Hepatocyte (in vitro differentiated cells): ENCODE measurements around the gene ITGAE. TPM values are rescaled to one million over a fixed set of nuclear protein-coding genes. Genes with fewer than 3 reads are reported as not detected.
A peak's percentile ranks its signal among the peaks of the same experiment; 100 is the strongest.
"Not testable (repeated sequence)": the region's sequence is repeated elsewhere in the genome, so short reads cannot be mapped to it uniquely, and the experiment has no call there.

Experiments
- DNase-seq: peaks from one replicate; pipeline ENCODE4 v3.0.0-alpha.2; 2016; ENCODE audit warnings: low spot score
- H2AFZ ChIP-seq: fragments of 200-600 bp; sonication (generic); 2 replicates; pipeline ENCODE4 v1.6.0; 2016; ENCODE audit warnings: antibody characterized with exemption, mild to moderate bottlenecking
- H3K27ac ChIP-seq: fragments of 200-600 bp; sonication (generic); 2 replicates; pipeline ENCODE4 v1.5.1; 2016; ENCODE audit warnings: mild to moderate bottlenecking
- H3K27me3 ChIP-seq: fragments of 200-600 bp; sonication (generic); 2 replicates; pipeline ENCODE4 v1.6.1; 2016
- H3K36me3 ChIP-seq: fragments of 200-600 bp; sonication (generic); replicated peaks from 2 replicates; pipeline ENCODE4 v1.5.1; 2016; ENCODE audit warnings: low read depth; ENCODE audit not compliant: insufficient read depth
- H3K4me1 ChIP-seq: fragments of 200-600 bp; sonication (generic); 2 replicates; pipeline ENCODE4 v1.5.1; 2016; ENCODE audit warnings: mild to moderate bottlenecking, moderate library complexity; ENCODE audit not compliant: insufficient read depth
- H3K4me2 ChIP-seq: fragments of 200-600 bp; sonication (generic); 2 replicates; pipeline ENCODE4 v1.6.0; 2016
- H3K4me3 ChIP-seq: fragments of 200-600 bp; sonication (generic); 2 replicates; pipeline ENCODE4 v1.5.1; 2016; ENCODE audit warnings: mild to moderate bottlenecking
- H3K79me2 ChIP-seq: fragments of 200-600 bp; sonication (generic); 2 replicates; pipeline ENCODE4 v1.6.0; 2017; ENCODE audit warnings: mild to moderate bottlenecking
- H3K9me2 ChIP-seq: fragments of 200-600 bp; sonication (generic); replicated peaks from 2 replicates; pipeline ENCODE4 v1.6.0; 2017; ENCODE audit warnings: mild to moderate bottlenecking; ENCODE audit not compliant: insufficient read depth
- H3K9me3 ChIP-seq: fragments of 200-600 bp; sonication (generic); 2 replicates; pipeline ENCODE4 v1.5.1; 2016; ENCODE audit warnings: low read depth, mild to moderate bottlenecking
- H4K20me1 ChIP-seq: fragments of 200-600 bp; sonication (generic); 2 replicates; pipeline ENCODE4 v1.6.0; 2016; ENCODE audit warnings: mild to moderate bottlenecking; ENCODE audit not compliant: insufficient read depth, poor library complexity, severe bottlenecking
- EZH2 ChIP-seq: fragments of 200-600 bp; sonication (generic); IDR thresholded peaks from 2 replicates; pipeline ENCODE4 v1.6.1; 2016; ENCODE audit warnings: antibody characterized with exemption, mild to moderate bottlenecking, borderline replicate concordance
- EZH2phosphoT487 ChIP-seq: fragments of 200-600 bp; sonication (generic); IDR thresholded peaks from one replicate; pipeline ENCODE4 v1.6.1; 2018; ENCODE audit warnings: antibody characterized with exemption, mild to moderate bottlenecking, low read depth, moderate library complexity; ENCODE audit not compliant: unreplicated experiment, severe bottlenecking
- WGBS: methylation state at CpG from one replicate; pipeline ENCODE4 v1.1.6; 2016; ENCODE audit warnings: low lambda C conversion rate; ENCODE audit errors: missing lambda C conversion rate; 5-methylcytosine and 5-hydroxymethylcytosine counted together
- polyA plus RNA-seq: library from polyadenylated mRNA; unstranded; fragments of >200 nt; fragmentation: Nextera tagmentation; extraction: Ambion mirVana; gene quantifications from 2 replicates; pipeline ENCODE4 v1.2.1, GENCODE V29; 2016
- total RNA-seq: library from RNA; depleted of rRNA; stranded (reverse); fragments of >200 nt; gene quantifications from 2 replicates; pipeline ENCODE4 v1.2.3, GENCODE V29; 2014
- TF ChIP-seq, protein P1 (sequence below): fragments of 200-600 bp; sonication (generic); IDR thresholded peaks from 2 replicates; pipeline ENCODE4 v1.5.1; 2016; ENCODE audit warnings: antibody characterized with exemption, mild to moderate bottlenecking; ENCODE audit not compliant: poor library complexity

ITGAE gene
- total and polyA plus RNA-seq, 2 experiments from 2014 or later: 28.1 to 77.0 TPM

DNA sequence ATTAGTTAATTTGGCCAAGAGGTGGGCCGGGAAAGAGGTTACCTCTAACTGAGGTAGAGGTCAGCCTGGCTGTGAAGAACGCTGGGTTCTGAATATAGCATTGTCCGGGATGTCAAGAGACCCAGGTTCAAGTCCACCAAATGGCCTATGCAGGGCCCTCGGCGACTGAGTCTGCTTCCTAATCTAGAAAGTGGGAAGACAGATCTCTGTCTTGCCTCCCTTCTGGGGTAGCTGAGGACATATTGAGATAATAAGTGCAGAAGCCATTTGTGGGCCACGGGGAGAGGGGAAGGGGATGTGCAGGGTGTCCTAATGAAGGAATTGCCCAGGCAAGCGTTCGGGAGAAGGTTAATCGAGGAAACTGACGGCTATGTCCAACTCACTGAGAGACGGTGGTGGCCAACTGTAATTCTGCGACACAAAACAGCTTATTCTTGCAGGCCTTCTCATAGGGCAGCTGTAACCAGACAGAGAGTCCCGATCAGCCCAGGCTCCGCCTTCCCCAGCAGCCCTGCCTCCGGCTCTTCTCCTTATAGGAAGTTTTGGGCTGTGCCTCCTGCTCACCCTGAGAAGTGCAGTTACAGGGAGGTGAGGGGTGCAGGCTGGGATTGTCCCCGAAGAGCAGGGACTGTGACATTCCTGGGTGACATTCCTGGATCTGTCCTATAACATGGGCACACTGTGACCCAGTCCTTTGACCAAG is 61.4 kb downstream of the ITGAE start:
- H3K4me1 ChIP-seq: peaks cover 6% of the 10 kb centered on the region
- DNase-seq: no peak
- no peaks in the 10 kb centered on the region for H3K79me2 ChIP-seq
- TF ChIP-seq, protein P1, sequence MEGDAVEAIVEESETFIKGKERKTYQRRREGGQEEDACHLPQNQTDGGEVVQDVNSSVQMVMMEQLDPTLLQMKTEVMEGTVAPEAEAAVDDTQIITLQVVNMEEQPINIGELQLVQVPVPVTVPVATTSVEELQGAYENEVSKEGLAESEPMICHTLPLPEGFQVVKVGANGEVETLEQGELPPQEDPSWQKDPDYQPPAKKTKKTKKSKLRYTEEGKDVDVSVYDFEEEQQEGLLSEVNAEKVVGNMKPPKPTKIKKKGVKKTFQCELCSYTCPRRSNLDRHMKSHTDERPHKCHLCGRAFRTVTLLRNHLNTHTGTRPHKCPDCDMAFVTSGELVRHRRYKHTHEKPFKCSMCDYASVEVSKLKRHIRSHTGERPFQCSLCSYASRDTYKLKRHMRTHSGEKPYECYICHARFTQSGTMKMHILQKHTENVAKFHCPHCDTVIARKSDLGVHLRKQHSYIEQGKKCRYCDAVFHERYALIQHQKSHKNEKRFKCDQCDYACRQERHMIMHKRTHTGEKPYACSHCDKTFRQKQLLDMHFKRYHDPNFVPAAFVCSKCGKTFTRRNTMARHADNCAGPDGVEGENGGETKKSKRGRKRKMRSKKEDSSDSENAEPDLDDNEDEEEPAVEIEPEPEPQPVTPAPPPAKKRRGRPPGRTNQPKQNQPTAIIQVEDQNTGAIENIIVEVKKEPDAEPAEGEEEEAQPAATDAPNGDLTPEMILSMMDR: no peak
- TF ChIP-seq EZH2 (no peak), EZH2phosphoT487 (no peak)
- no peaks in the 10 kb centered on the region for H3K9me3 ChIP-seq
- 83% methylated on average over 16 of the region's 16 CpGs for WGBS
- no peaks in the 10 kb centered on the region for H3K27me3 ChIP-seq
- H3K4me3 ChIP-seq: no peak overlapping the region
- H2AFZ ChIP-seq: no peak overlapping the region
- H3K36me3 ChIP-seq: no peaks in the 10 kb centered on the region
- H3K27ac ChIP-seq: no peak overlapping the region
- no peaks in the 10 kb centered on the region for H3K9me2 ChIP-seq
- H3K4me2 ChIP-seq: no peak overlapping the region
- no peaks in the 10 kb centered on the region for H4K20me1 ChIP-seq

DNA sequence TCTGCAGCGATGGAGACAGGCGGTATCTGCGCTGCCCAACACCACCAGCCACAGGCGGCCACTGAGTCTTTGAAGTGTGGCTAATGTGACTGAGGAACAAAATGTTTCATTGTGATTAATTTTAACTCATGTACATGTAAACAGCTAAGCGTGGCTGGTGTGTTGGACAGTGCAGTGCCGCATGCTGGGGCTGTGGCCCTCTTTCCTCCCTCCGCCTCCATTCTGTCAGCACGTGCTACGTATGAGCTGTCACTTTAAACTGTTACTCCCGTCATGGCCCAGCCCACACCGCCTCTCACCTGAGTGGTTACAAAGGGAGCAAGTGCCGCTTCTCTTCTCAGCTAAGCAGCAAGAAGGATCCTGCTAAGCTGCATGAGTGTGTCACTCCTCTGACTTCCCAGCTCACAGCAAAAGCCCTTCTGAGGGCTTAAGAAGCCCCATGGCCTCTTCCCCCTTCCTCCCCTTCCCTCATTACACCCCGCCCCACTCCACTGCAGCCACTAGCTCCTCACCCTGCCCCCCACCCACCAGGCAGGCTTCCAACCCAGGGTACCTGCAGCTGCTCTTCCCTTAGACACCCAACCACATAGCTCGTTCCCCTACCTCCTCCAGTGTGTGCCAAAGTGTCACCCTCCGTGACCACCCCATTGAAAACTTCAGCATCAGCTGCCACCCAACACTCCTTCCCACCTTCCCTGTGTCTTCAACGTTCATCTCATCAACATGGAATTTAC is 62.3 kb downstream of the ITGAE start:
- Histone ChIP-seq H2AFZ (no peak overlapping the region), H3K4me2 (peak overlapping the region; percentile 68), H4K20me1 (no peaks in the 10 kb centered on the region), H3K79me2 (no peaks in the 10 kb centered on the region), H3K9me3 (no peaks in the 10 kb centered on the region), H3K9me2 (no peaks in the 10 kb centered on the region), H3K4me1 (peaks cover 6% of the 10 kb centered on the region), H3K27me3 (no peaks in the 10 kb centered on the region), H3K36me3 (no peaks in the 10 kb centered on the region), H3K27ac (no peak overlapping the region), H3K4me3 (no peak overlapping the region)
- DNase-seq: peak; percentile 50
- TF ChIP-seq, protein P1: no peak
- TF ChIP-seq EZH2phosphoT487 (no peak), EZH2 (no peak)
- 62% methylated on average over 16 of the region's 16 CpGs for WGBS

DNA sequence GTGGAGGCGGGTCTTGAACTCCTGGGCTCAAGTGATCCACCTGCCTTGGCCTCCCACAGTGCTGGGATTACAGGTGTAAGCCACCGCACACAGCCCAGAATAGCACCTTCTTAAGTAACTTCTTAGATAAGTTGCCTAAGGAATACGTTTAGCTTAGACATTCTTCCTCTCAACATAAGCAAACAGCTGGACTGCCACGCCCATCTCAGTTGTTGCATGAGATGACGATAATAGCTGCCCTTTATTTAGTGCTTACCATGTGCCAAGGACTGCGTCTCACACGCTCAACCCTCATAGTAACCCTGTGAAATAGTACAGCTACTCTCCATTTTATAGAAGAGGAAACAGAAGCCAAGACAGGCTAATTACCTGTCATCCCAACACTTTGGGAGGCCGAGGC is 65.5 kb downstream of the ITGAE start:
- H3K4me3 ChIP-seq: no peak overlapping the region

DNA sequence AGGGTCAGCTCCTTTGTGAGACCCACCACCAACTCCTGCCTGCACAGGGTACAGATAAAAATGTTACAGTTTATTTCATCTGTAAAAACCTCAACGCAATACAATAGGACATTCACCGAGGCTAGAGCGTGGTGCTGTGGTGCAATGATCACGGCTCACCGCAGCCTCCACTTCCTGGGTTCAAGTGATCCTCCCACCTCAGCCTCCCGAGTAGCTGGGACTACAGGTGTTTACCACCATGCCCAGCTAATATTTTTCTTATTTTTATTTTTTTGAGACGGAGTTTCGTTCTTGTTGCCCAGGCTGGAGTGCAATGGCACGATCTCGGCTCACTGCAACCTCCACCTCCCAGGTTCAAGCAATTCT is 66.1 kb downstream of the ITGAE start:
- H3K36me3 ChIP-seq, H3K79me2 ChIP-seq, H3K9me3 ChIP-seq, H3K9me2 ChIP-seq, H3K4me1 ChIP-seq, H2AFZ ChIP-seq, H3K27me3 ChIP-seq, H3K4me2 ChIP-seq, H3K27ac ChIP-seq, H3K4me3 ChIP-seq, H4K20me1 ChIP-seq, DNase-seq: not testable (repeated sequence)
- WGBS: 93% methylated on average over 10 of the region's 10 CpGs

More for the DNA sequence above, 65.5 kb downstream of the ITGAE start:
- Histone ChIP-seq H3K4me2 (no peak overlapping the region), H4K20me1 (no peaks in the 10 kb centered on the region), H3K27me3 (no peaks in the 10 kb centered on the region), H3K27ac (no peak overlapping the region), H3K36me3 (no peaks in the 10 kb centered on the region), H3K9me3 (no peaks in the 10 kb centered on the region), H3K79me2 (no peaks in the 10 kb centered on the region), H3K4me1 (peaks cover 6% of the 10 kb centered on the region), H3K9me2 (no peaks in the 10 kb centered on the region), H2AFZ (no peak overlapping the region)
- whole genome bisulfite sequencing: 83% methylated on average over 8 of the region's 8 CpGs
- TF ChIP-seq EZH2phosphoT487 (no peak), EZH2 (no peak)
- TF ChIP-seq, protein P1: no peak
- no peak for DNase-seq
